GM23338 (cell line): ENCODE data around the gene FAM168B. TPM values are rescaled to one million over a fixed set of nuclear protein-coding genes. Genes with fewer than 3 reads are reported as not detected.

Experiments used
- ATAC-seq: fragments of 200-7000 bp; cut with Tn5 transposase; 3 replicates; pipeline ENCODE4 v1.9.1; 2020
- DNase-seq: peaks from one replicate; pipeline ENCODE4 v3.0.0-alpha.2; 2015; ENCODE audit warnings: low spot score
- H2AFZ ChIP-seq: fragments of 200-600 bp; sonication (generic); 2 replicates; pipeline ENCODE4 v1.8.0; 2016; ENCODE audit warnings: antibody characterized with exemption, mild to moderate bottlenecking, moderate library complexity
- H3F3A ChIP-seq: fragments of 200-600 bp; sonication (generic); replicated peaks from 2 replicates; pipeline ENCODE4 v1.8.0; 2017; ENCODE audit warnings: antibody characterized with exemption, mixed run types, low read depth
- H3K27ac ChIP-seq: fragments of 200-600 bp; sonication (generic); 2 replicates; pipeline ENCODE4 v1.6.1; 2016; ENCODE audit warnings: low read depth
- H3K27me3 ChIP-seq: fragments of 200-600 bp; sonication (generic); 2 replicates; pipeline ENCODE4 v1.8.0; 2016; ENCODE audit warnings: mild to moderate bottlenecking, mixed run types, moderate library complexity; ENCODE audit not compliant: insufficient read depth
- H3K36me3 ChIP-seq: fragments of 200-600 bp; sonication (generic); 2 replicates; pipeline ENCODE4 v1.8.0; 2016; ENCODE audit warnings: mild to moderate bottlenecking; ENCODE audit not compliant: insufficient read depth
- H3K4me1 ChIP-seq: fragments of 200-600 bp; sonication (generic); 2 replicates; pipeline ENCODE4 v1.8.0; 2016; ENCODE audit warnings: mild to moderate bottlenecking, moderate library complexity; ENCODE audit not compliant: insufficient read depth
- H3K4me2 ChIP-seq: fragments of 200-600 bp; sonication (generic); 2 replicates; pipeline ENCODE4 v1.7.1; 2017; ENCODE audit warnings: mixed run types
- H3K4me3 ChIP-seq: fragments of 200-600 bp; sonication (generic); 2 replicates; pipeline ENCODE4 v1.6.1; 2016; ENCODE audit warnings: mixed run types
- H3K79me2 ChIP-seq: fragments of 200-600 bp; sonication (generic); replicated peaks from 2 replicates; pipeline ENCODE4 v1.8.0; 2017; ENCODE audit warnings: mild to moderate bottlenecking; ENCODE audit not compliant: insufficient read depth
- H3K9me2 ChIP-seq: fragments of 200-600 bp; sonication (generic); 2 replicates; pipeline ENCODE4 v1.8.0; 2017; ENCODE audit not compliant: insufficient read depth
- H4K20me1 ChIP-seq: fragments of 200-600 bp; sonication (generic); replicated peaks from 2 replicates; pipeline ENCODE4 v1.8.0; 2017; ENCODE audit warnings: mild to moderate bottlenecking; ENCODE audit not compliant: insufficient read depth
- H3K27ac Mint-ChIP-seq: 2 replicates; pipeline ENCODE4 v1.8.0; 2020; ENCODE audit warnings: inconsistent platforms, mild to moderate bottlenecking, moderate library complexity, mixed read lengths
- H3K27me3 Mint-ChIP-seq: 3 replicates; pipeline ENCODE4 v1.8.0; 2022; ENCODE audit warnings: low read depth, mild to moderate bottlenecking, moderate library complexity, mixed read lengths, inconsistent platforms; ENCODE audit not compliant: insufficient read depth, poor library complexity
- H3K36me3 Mint-ChIP-seq: 3 replicates; pipeline ENCODE4 v1.8.0; 2021; ENCODE audit warnings: low read depth, mild to moderate bottlenecking, inconsistent platforms, moderate library complexity, mixed read lengths
- H3K4me1 Mint-ChIP-seq: 3 replicates; pipeline ENCODE4 v1.8.0; 2020; ENCODE audit warnings: mild to moderate bottlenecking, inconsistent platforms, mixed read lengths
- H3K4me3 Mint-ChIP-seq: 3 replicates; pipeline ENCODE4 v1.8.0; 2021; ENCODE audit warnings: moderate library complexity, mild to moderate bottlenecking, inconsistent platforms, mixed read lengths
- H3K9me3 Mint-ChIP-seq: 3 replicates; pipeline ENCODE4 v1.8.0; 2020; ENCODE audit warnings: moderate library complexity, mild to moderate bottlenecking, inconsistent platforms, mixed read lengths
- CTCF ChIP-seq, 2 experiments: fragments of 200-600 bp in 1 of 2; sonication (generic) in 1 of 2; conservative IDR thresholded peaks; 2 replicates each; pipeline versions ENCODE4 v1.5.1 to v1.6.1; 2016 to 2017; ENCODE audit warnings: antibody characterized with exemption in 2 of 2, low read depth in 2 of 2, mild to moderate bottlenecking in 2 of 2, moderate library complexity in 1 of 2
- JUNB ChIP-seq: IDR thresholded peaks from one replicate; pipeline ENCODE4 v1.6.1; 2016; ENCODE audit warnings: antibody characterized with exemption; ENCODE audit not compliant: unreplicated experiment
- NANOG ChIP-seq: IDR thresholded peaks from 2 replicates; pipeline ENCODE4 v1.6.1; 2016; ENCODE audit warnings: antibody characterized with exemption, borderline replicate concordance
- REST ChIP-seq: IDR thresholded peaks from one replicate; pipeline ENCODE4 v1.6.1; 2018; ENCODE audit warnings: antibody characterized with exemption; ENCODE audit not compliant: unreplicated experiment
- ZNF114 ChIP-seq: fragments of 250-450 bp; sonication (Bioruptor Pico); IDR thresholded peaks from 2 replicates; pipeline ENCODE4 v1.5.0; 2020; ENCODE audit warnings: mild to moderate bottlenecking, moderate library complexity
- polyA plus RNA-seq: library from polyadenylated mRNA; unstranded; fragments of >200 nt; fragmentation: Nextera tagmentation; extraction: Ambion mirVana; gene quantifications from 2 replicates; pipeline ENCODE4 v1.2.1, GENCODE V29; 2016
- total RNA-seq: library from RNA; depleted of rRNA; stranded (reverse); fragments of >200 nt; shearing (Covaris generic); gene quantifications from 2 replicates; pipeline ENCODE4 v1.2.3, GENCODE V29; 2014

The FAM168B gene
- total and polyA plus RNA-seq, 2 experiments from 2014 or later, result 18.8 to 76.8 TPM

- H3K27me3 ChIP-seq, result no peaks in the 10 kb centered on the region
- DNase-seq (no peak), ATAC-seq (no peak)
- no peaks in the 10 kb centered on the region for H3F3A ChIP-seq
- H3K9me2 ChIP-seq, result no peaks in the 10 kb centered on the region
- H4K20me1 ChIP-seq, result peaks cover 25% of the 10 kb centered on the region
- no peak overlapping the region for H3K4me3 ChIP-seq
- Mint-ChIP-seq H3K4me3 (no peak overlapping the region), H3K27me3 (peaks cover 16% of the 10 kb centered on the region), H3K9me3 (no peaks in the 10 kb centered on the region), H3K4me1 (peaks cover 23% of the 10 kb centered on the region), H3K36me3 (peaks cover 3% of the 10 kb centered on the region; the same call in 1 of the 3 replicates), H3K27ac (no peak overlapping the region)
- H3K4me1 ChIP-seq, result peaks cover 15% of the 10 kb centered on the region; the same call in 1 of the 2 replicates
- no peak overlapping the region for H3K27ac ChIP-seq
- TF ChIP-seq CTCF (conservative IDR thresholded peaks at IDR 0.05; ENCODE audit: low read depth in 2 of 2), result no peak
- no peak for TF ChIP-seq NANOG
- TF ChIP-seq ZNF114, result no peak
- no peak for TF ChIP-seq REST
- no peak overlapping the region for H2AFZ ChIP-seq
- peaks cover 29% of the 10 kb centered on the region for H3K79me2 ChIP-seq
- H3K4me2 ChIP-seq, result no peak overlapping the region
- no peaks in the 10 kb centered on the region for H3K36me3 ChIP-seq
Measured at GRCh38 chr2:131103165-131103564, 9.9 kb upstream of the FAM168B start.

GRCh38 chr2:131094463-131095281 lies 1.4 kb upstream of the FAM168B start:
- Mint-ChIP-seq H3K4me1 (no peaks in the 10 kb centered on the region; the same call in 2 of the 3 replicates), H3K27ac (peak overlapping the region; percentile 97; the same call in 1 of the 2 replicates), H3K9me3 (no peaks in the 10 kb centered on the region), H3K4me3 (peak overlapping the region; percentile 95), H3K27me3 (peaks cover 3% of the 10 kb centered on the region), H3K36me3 (peaks cover 19% of the 10 kb centered on the region)
- H2AFZ ChIP-seq, result no peak overlapping the region
- peaks cover 15% of the 10 kb centered on the region for H4K20me1 ChIP-seq
- H3K4me1 ChIP-seq, result no peaks in the 10 kb centered on the region
- no peak overlapping the region for H3K27ac ChIP-seq
- TF ChIP-seq JUNB, result no peak
- ATAC-seq (no peak), DNase-seq (no peak)
- 0 out of 2 replicates have a peak, but pooled peaks cover 13% of the 10 kb centered on the region for H3K36me3 ChIP-seq
- peaks cover 31% of the 10 kb centered on the region for H3K79me2 ChIP-seq
- no peaks in the 10 kb centered on the region; the same call in 1 of the 2 replicates for H3F3A ChIP-seq
- H3K9me2 ChIP-seq, result no peaks in the 10 kb centered on the region
- peak overlapping the region; percentile 84; the same call in 1 of the 2 replicates for H3K4me3 ChIP-seq
- no peaks in the 10 kb centered on the region for H3K27me3 ChIP-seq
- H3K4me2 ChIP-seq, result peak overlapping the region; percentile 84
